ENCODE measurements around the gene ZBTB20.

ZBTB20 gene

GRCh38 chr3:114746502-114746901 is 400.6 kb downstream of the ZBTB20 start:
- no peak for DNase-seq

- DNase-seq: no peak
These were observed 401.5 kb downstream of the ZBTB20 start for GRCh38 chr3:114745322-114746240.

- DNase-seq: no peak
These were observed 403.2 kb downstream of the ZBTB20 start for GRCh38 chr3:114743746-114744485.

- no peak for DNase-seq
These were observed 406.0 kb downstream of the ZBTB20 start for GRCh38 chr3:114741066-114741465.

GRCh38 chr3:114739627-114740026 is 407.5 kb downstream of the ZBTB20 start:
- DNase-seq: no peak

- no peak for DNase-seq
These were observed 414.7 kb downstream of the ZBTB20 start for GRCh38 chr3:114732353-114732752.

GRCh38 chr3:114730397-114730796 is 416.7 kb downstream of the ZBTB20 start:
- DNase-seq: no peak

GRCh38 chr3:114727373-114727772 is 419.7 kb downstream of the ZBTB20 start:
- no peak for DNase-seq

- no peak for DNase-seq
These were observed 421.1 kb downstream of the ZBTB20 start for GRCh38 chr3:114725966-114726365.

- DNase-seq: no peak
These were observed 424.6 kb downstream of the ZBTB20 start for GRCh38 chr3:114722530-114722929.

GRCh38 chr3:114721864-114722263 is 425.2 kb downstream of the ZBTB20 start:
- DNase-seq: no peak

- DNase-seq: no peak
These were observed 425.9 kb downstream of the ZBTB20 start for GRCh38 chr3:114721209-114721608.

GRCh38 chr3:114718898-114719210 is 428.2 kb downstream of the ZBTB20 start:
- no peak for DNase-seq

- no peak for DNase-seq
These were observed 428.8 kb downstream of the ZBTB20 start for GRCh38 chr3:114718071-114718897.

- no peak for DNase-seq
These were observed 430.2 kb downstream of the ZBTB20 start for GRCh38 chr3:114716916-114717315.

- DNase-seq: no peak
These were observed 431.0 kb downstream of the ZBTB20 start for GRCh38 chr3:114716126-114716525.

- no peak for DNase-seq
These were observed 432.1 kb downstream of the ZBTB20 start for GRCh38 chr3:114714957-114715460.

GRCh38 chr3:114714237-114714636 is 432.9 kb downstream of the ZBTB20 start:
- DNase-seq: no peak

- DNase-seq: no peak
These were observed 434.2 kb downstream of the ZBTB20 start for GRCh38 chr3:114712728-114713492.

- no peak for DNase-seq
These were observed 435.7 kb downstream of the ZBTB20 start for GRCh38 chr3:114711321-114711886.

- DNase-seq: no peak
These were observed 438.0 kb downstream of the ZBTB20 start for GRCh38 chr3:114709102-114709501.
